GM19035 (cell line): ENCODE data around the gene E2F8.

Experiments
- ATAC-seq: cut with Tn5 transposase; IDR thresholded peaks from one replicate; pipeline ENCODE4 v1.9.1; 2021; ENCODE audit not compliant: unreplicated experiment

The E2F8 gene

GRCh38 chr11:19187833-19188258 is 52.9 kb downstream of the E2F8 start:
- no peak for ATAC-seq

DNA sequence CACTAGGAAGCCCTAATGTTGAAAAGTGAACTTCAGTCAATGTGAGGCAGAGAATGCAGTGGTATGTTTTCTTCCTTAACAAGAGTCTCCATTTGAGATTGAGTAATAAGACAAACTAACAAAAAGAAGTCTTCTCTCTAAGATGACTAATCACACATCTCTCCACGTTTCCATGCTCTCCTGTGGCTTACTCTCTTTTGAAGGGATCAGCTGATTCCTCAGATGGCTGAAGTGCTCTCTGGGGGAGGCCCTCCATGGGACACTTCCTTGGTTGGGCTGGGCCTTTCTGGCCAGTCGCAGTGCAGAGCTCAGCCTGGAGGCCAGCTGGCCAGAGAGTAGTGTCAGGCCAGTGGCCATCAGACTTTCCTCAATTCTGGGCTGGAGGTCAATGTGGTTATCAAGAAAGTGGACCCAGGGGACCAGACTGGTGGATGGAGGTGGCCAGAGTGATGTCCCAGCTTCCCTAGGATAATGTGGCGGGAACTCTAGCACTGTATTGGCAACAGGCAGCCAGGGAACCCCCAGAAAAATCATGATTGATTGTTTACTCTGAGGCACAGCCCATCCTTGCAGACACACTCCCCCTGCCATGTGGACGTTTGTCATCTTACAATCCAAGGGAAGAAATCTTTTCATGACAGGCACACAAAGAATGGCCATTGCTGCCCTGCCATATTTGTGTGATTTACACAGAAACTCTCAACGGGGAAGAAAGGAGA is 53.5 kb downstream of the E2F8 start:
- ATAC-seq: no peak

GRCh38 chr11:19185516-19186052 is 55.2 kb downstream of the E2F8 start:
- ATAC-seq: no peak

DNA sequence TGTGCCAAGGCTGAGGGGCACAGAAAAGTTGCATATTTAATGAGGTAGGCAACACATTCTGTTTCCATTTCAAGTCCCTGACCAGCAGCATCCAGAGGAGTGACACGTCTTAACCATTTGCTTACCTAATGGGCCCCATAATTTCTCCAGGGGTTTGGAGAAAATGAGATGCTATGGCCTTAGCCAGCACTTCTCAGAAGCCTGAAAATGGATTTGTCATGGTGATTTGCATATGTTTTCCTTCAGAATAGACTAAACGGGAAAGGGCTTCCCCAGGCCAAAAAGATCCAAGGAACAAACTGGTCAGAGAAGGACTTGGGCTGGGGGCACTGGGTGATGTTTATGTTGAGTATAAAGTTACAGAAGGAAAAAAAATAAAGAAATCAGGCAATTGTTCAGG is 55.7 kb downstream of the E2F8 start:
- no peak for ATAC-seq

- ATAC-seq: no peak
These were observed 57.1 kb downstream of the E2F8 start for GRCh38 chr11:19183646-19184045.

GRCh38 chr11:19181531-19182261 is 59.0 kb downstream of the E2F8 start:
- no peak for ATAC-seq

DNA sequence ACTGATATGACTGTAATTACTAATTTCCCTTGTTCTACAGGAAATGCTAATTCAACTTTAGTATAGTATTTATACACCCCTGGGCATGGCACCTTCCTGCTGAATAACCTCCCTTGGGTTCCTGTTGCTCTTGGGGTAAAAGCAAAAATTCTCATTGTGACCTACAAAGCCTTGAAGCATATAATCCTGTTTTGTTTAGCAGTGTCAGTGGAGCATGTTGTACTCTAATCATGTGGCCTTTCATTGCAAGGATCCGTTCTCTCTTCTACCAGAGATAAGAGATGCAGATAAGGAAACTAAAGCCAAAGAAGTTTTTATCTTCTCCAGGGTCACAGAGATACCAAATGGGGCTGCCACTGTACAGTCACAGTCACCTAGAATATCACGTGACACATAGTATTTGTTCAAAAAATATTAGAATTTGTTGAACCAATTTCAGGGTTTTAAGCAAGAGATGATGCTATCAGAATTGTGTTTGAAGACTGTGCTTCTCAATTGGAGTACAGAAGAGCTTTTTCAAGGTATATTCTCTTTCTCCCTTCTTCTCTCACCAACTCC is 64.0 kb downstream of the E2F8 start:
- ATAC-seq: no peak
